Renal pelvis (tissue), 3 donors: ENCODE measurements around the gene LINC01488. TPM values are rescaled to one million over a fixed set of nuclear protein-coding genes. Genes with fewer than 3 reads are reported as not detected.

Experiments
- polyA plus RNA-seq, 3 donors: library from polyadenylated mRNA; unstranded; fragments of 120-200 nt; gene quantifications; one replicate each; pipeline ENCODE4 v1.2.1, GENCODE V29; 2013; ENCODE audit not compliant: insufficient read length in 3 of 3

LINC01488 gene
- polyA plus RNA-seq, 3 donors = 0.04 TPM; not detected in 2

Other genes with a start within 250 kb of the LINC01488 start
- gene MYEOV, start 187.5 kb upstream of the LINC01488 start, polyA plus RNA-seq = 1 to 10 TPM; 3.9 to 7.7 (median 5.0) TPM
- gene CCND1, start 159.5 kb downstream of the LINC01488 start, polyA plus RNA-seq = 100 to 1,000 TPM; 153 to 167 (median 157) TPM
- gene LTO1, start 193.7 kb downstream of the LINC01488 start, polyA plus RNA-seq = 10 to 100 TPM; 26.6 to 41.4 (median 34.1) TPM
- 1 to 10 TPM in 2 of 3 donors, under 1 TPM in 1; 0.34 to 1.1 (median 1.1) TPM for gene FGF19, start 222.4 kb downstream of the LINC01488 start, polyA plus RNA-seq